Measurements from ENCODE around the gene ATP11A. TPM values are rescaled to one million over a fixed set of nuclear protein-coding genes. Genes with fewer than 3 reads are reported as not detected.

The ATP11A gene
- total RNA-seq, 2 donors from 2014 or later, result 89.0 to 91.2 TPM

DNA sequence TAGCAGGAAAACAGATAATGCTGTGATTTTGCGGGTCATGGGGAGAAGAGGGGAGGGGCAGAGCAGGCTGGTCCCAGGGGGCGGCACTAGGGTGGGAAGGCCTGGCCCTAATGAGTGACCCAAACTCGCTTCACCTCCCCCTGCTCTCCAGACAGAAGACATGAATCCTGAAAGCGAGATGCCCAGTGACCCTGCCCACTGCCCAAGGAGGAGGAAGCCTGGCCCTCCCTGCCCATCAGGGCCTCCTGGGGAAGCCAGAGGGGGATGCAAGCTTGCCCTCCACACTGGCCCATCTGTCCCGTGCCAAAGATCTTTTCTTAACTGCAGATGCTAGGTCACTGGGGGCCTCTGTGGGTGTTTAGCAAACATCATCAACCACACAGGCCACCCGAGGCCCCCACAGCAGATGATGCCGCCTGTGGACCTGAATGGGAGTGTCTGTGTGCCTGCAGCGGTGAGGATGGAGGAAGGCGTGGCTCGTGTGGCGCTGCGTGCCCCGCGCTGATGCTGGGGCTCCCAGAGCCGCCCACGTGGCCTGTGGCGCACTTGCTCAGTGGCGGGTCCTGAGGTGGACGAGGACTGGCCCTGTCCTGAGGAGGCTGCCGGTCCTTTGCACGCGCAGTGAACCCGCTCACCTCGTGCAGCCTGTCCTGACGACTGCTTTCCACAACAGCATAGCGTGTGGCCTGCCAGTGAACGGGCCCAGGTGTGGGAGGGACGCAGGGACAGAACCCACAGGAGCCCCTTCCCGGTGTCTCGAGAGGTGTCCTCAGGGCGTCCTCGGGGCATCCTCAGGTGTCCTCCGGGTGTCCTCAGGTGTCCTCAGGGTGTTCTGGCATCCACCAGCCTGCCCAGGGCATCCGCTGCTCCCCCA, 198.6 kb downstream of the ATP11A start:
- H3K27me3 Mint-ChIP-seq, result peaks cover 8% of the 10 kb centered on the region in 2 donors
- H3K4me3 Mint-ChIP-seq, result no peak overlapping the region

DNA sequence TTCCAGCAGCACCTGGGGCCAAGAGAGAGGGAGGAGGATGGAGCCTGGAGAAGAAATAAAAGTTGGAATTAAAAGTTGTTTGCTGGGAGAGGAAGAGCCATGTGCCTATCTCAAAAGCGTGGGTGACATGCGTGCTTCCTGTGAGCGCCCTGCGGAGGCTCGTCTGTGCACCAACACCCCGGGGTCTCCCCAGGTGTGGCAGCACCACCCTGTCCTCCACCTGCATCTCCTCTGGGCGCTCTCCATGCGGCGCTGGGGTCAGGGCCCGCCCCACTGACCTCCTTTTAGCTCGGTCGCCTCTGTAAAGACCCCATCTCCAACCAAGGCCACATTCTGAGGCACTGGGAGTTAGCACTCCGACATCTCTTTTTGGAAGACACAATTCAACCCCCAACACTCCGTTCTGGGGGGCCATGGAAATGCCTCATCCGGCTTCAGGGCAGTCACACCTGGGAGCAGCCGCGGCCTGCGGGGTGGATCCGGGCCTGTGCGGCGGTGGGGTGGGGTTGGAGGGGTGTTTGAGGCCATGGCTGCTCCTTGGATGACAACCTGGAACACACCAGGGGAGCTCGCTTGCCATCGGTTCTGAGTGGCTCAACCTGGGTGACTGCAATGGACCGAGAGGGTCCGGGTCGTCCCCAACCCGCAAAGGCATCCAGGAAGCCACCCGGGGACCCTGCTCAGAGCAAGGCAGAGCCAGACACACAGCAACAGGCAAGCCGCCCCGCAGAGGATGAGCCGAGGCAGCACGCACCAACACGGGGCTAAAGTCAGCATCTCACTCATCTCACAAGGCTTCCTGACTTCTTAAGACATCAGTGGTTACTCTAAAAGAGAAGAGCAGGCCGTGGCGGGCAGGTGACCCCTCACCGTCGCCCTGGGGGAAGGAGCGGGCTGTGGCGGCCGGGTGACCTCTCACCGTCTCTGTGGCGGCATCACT, 199.8 kb downstream of the ATP11A start:
- H3K27me3 Mint-ChIP-seq, result peaks cover 8% of the 10 kb centered on the region in 2 donors
- no peak overlapping the region for H3K27ac Mint-ChIP-seq
- no peak for ATAC-seq
- peaks cover 0 to 4% of the 10 kb centered on the region in 2 donors for H3K4me1 Mint-ChIP-seq (ENCODE audit: low read depth in 2 of 2)
- no peak for DNase-seq (ENCODE audit: low spot score)
- no peak overlapping the region for H3K4me3 Mint-ChIP-seq
- H3K36me3 Mint-ChIP-seq, result no peaks in the 10 kb centered on the region
- no peaks in the 10 kb centered on the region for H3K9me3 Mint-ChIP-seq

More for the DNA sequence above, 198.6 kb downstream of the ATP11A start:
- DNase-seq (ENCODE audit: low spot score) (no peak), ATAC-seq (no peak)
- no peak overlapping the region for H3K27ac Mint-ChIP-seq
- no peaks in the 10 kb centered on the region for H3K9me3 Mint-ChIP-seq
- no peaks in the 10 kb centered on the region for H3K36me3 Mint-ChIP-seq
- peaks cover 0 to 4% of the 10 kb centered on the region in 2 donors for H3K4me1 Mint-ChIP-seq (ENCODE audit: low read depth in 2 of 2)

DNA sequence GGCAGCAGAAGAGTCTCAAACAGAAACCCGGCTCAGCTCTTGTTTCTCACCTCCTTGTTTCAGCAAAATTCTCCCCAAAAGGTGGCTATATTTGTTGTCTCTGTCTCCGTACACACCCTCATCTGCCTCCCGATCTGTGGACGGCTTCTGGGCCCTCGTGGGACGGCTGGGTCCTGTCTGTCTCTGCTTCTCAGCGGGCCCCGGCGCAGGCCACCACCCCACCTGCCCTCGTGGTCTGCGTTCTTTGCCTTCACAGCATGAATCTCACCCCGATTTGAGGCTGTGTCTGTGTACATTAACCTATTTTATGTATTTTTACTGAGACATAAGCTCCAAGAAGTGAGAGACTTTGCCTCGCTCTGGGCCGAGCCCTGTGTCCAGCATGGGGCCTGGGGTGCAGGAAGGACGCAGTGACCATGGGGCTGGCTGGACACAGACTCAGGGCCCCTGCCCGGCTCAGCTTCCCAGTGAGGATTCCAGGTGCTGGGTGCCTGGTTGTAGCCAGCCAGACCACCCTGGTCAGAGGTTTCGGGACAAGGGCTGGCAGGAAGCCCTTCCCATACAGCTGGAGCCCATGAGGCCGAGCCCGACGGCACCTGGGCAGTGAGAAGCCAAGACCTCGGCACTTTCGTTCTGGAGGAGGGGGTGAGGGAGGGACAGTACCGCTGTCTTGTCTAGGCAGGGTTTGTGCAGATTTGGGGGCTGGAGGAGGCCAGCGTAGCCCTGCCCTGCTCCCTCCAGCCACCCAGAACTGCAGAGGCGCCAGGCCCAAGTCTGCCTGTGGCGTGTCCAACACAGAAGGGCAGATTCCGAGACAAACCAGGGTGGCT, 200.7 kb downstream of the ATP11A start:
- Mint-ChIP-seq H3K4me3 (no peak overlapping the region), H3K27ac (no peak overlapping the region), H3K9me3 (no peaks in the 10 kb centered on the region), H3K27me3 (peaks cover 8 to 10% of the 10 kb centered on the region in 2 donors), H3K36me3 (no peaks in the 10 kb centered on the region), H3K4me1 (ENCODE audit: low read depth in 2 of 2) (peaks cover 0 to 8% of the 10 kb centered on the region in 2 donors)
- DNase-seq (ENCODE audit: low spot score) (peak; percentile 13), ATAC-seq (no peak)

DNA sequence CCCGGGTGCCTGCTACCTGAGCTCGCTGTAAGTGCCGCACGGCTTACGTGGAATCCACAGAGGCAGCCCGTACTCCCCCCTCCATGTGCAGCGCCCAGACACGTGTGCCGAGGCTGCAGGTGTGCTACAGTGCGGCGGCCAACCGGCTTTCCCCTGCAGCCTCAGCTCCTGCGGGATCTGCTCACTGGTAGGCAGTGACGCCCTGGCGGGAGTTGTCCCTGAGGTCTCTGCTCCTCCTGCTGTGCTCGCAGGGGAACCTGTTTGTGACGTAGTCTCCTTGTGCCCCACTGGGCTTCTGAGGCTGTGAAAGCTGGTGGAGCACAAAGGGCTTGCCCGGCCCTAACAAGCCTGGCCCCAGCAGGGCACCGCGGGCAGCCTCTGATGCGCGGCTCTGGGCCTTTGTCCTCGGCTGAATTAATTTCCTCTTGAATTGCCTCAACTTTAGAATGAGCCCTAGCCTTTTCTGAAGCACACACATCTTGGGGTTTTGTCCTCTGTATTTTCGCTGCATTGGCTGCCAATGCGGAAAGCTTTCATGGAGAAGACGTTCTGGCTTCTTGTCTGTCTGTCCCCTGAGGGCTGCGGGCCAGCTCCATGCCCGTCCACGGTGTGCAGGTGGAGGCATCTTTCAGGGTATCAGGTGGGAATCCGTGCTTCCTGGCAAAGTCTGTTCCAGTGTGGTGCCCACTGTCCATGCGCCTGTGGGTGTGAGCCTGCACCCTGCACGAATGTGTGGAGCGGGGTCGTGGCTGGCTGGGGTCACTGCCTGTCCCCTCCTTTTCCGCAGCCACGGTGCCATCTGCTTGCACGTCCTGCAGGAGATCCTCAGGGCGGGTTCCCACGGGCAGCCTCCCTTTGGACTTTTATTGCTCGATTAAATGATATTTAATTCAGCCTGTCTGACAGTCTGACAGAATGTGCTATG, 201.9 kb downstream of the ATP11A start:
- ATAC-seq (no peak), DNase-seq (ENCODE audit: low spot score) (peak; percentile 56)
- no peak overlapping the region for H3K27ac Mint-ChIP-seq
- H3K9me3 Mint-ChIP-seq, result no peaks in the 10 kb centered on the region
- H3K36me3 Mint-ChIP-seq, result no peaks in the 10 kb centered on the region
- peaks cover 12 to 15% of the 10 kb centered on the region in 2 donors for H3K27me3 Mint-ChIP-seq
- peaks cover 0 to 8% of the 10 kb centered on the region in 2 donors for H3K4me1 Mint-ChIP-seq (ENCODE audit: low read depth in 2 of 2)
- no peak overlapping the region for H3K4me3 Mint-ChIP-seq

DNA sequence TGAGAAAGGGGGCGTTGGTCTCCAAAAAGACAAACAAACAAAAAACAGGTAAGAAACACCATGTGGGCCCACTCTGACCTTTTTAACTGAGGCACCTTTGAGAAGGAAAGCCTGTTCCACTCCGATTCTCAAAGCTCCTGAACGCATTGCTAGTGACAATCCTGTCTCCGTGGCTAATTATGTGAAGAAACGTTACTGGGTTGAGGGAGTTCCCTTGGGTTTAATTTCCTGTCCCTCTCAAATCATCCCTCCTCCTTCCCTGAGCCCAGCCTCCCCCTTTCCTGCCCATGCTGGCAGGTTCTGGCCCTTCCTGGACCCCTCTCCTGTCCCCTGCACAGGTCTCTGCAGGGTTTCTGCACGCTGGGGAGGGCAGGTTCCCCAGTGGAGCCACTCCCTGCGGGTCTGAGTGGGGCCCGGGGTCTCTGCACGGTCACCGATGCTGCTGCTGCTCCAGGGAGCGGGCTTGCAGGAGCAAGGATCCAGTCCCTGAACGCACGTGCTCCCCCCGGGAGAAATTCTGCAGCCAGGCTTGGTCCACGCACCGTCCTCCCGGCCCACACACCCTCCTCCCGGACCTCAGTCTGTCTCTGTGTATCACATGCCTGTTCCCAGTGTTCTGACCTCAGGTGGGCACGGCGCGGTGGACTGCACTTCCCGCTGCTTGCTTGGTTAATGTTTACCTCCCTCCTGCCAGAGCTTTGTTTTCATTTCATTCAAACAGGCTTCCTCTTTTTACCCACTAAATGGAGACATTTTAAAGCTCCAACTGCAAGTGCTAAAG, 202.8 kb downstream of the ATP11A start:
- peaks cover 0 to 8% of the 10 kb centered on the region in 2 donors for H3K4me1 Mint-ChIP-seq (ENCODE audit: low read depth in 2 of 2)
- H3K27me3 Mint-ChIP-seq, result peaks cover 12 to 15% of the 10 kb centered on the region in 2 donors
- no peak overlapping the region for H3K4me3 Mint-ChIP-seq
- DNase-seq (ENCODE audit: low spot score) (peak; percentile 35), ATAC-seq (no peak)
- no peaks in the 10 kb centered on the region for H3K36me3 Mint-ChIP-seq
- H3K9me3 Mint-ChIP-seq, result no peaks in the 10 kb centered on the region
- no peak overlapping the region for H3K27ac Mint-ChIP-seq

DNA sequence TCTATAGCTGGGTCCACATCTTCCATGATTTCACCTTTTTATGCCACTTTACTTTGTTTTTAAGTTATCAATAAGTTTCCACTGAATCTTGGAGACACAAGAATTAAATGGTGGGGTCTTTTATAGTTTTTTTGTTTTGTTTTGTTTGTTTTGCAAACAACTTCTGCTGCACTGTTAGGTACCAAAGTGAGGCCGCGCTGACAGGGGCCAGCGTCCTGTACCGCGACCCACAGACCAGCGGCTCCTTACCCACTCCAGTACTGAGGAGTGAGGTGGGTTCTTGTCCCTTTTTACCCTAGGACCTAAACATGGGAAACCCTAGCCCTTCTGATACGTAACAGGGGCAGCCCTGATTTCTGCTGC, 203.3 kb downstream of the ATP11A start:
- ATAC-seq (no peak), DNase-seq (ENCODE audit: low spot score) (no peak)
- no peak overlapping the region for H3K27ac Mint-ChIP-seq
- no peak overlapping the region for H3K4me3 Mint-ChIP-seq
- H3K4me1 Mint-ChIP-seq (ENCODE audit: low read depth in 2 of 2), result peaks cover 0 to 8% of the 10 kb centered on the region in 2 donors
- peaks cover 12 to 15% of the 10 kb centered on the region in 2 donors for H3K27me3 Mint-ChIP-seq
- no peaks in the 10 kb centered on the region for H3K36me3 Mint-ChIP-seq
- no peaks in the 10 kb centered on the region for H3K9me3 Mint-ChIP-seq

DNA sequence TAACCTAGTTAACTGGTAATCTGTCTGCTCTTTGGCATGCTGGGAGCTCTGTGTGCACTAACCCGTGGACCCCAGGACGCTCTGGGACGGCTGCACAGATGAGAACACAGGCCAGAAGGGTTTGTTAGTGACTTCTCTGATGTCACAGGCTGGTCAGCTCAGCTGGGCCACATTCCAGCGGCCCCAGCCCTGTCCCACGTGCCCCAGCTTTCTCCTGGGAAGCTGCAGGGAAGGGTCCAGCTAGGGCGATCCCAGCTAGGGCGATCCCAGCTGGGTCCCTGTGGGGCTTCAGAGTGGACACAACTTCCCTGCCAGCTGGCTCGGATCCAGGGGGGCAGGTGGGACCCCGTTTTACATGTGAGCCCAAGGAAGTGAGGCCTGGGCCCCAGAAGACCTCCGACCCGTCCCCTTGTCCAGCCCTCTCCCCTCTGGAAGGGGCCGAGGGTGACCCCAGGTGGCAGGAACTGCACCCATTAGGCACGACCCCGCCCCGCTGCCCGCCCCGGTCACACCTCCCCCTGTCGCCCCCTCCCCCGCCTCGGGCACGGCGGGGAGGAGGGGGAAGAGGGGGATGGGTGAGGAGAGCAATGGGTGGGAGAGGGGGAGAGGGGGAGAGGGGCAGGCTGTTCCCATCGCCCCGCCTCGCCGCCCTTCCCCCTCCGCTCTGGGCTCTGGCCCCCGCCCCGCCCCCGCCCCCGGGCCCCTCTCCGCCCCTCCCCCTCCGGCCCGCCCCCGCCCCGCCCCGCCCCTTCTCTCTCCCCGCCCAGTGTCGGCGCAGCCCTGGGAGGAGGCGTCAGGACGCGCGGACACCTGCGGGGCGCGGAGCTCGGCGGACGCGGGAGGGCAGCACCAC, 204.0 kb downstream of the ATP11A start:
- no peaks in the 10 kb centered on the region for H3K9me3 Mint-ChIP-seq

DNA sequence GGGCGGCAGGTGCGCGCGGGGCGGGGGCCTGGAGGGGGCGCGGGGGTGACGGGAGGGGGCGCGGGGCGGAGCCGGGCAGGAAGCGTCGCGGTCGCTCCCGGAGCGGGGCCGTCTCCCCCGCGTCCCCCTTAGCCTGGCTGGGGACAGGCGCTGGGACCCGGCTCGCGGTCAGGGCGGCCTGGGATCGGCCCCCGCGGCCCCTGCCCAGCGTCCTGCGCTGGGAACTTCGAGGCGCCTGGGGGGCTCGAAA, 204.5 kb downstream of the ATP11A start:
- peaks cover 0 to 8% of the 10 kb centered on the region in 2 donors for H3K4me1 Mint-ChIP-seq (ENCODE audit: low read depth in 2 of 2)
- H3K27ac Mint-ChIP-seq, result no peak overlapping the region
- DNase-seq (ENCODE audit: low spot score) (peak; percentile 35), ATAC-seq (no peak)
- no peak overlapping the region for H3K4me3 Mint-ChIP-seq
- peaks cover 12 to 15% of the 10 kb centered on the region in 2 donors for H3K27me3 Mint-ChIP-seq
- no peaks in the 10 kb centered on the region for H3K36me3 Mint-ChIP-seq
- H3K9me3 Mint-ChIP-seq, result no peaks in the 10 kb centered on the region

More for the DNA sequence above, 204.0 kb downstream of the ATP11A start:
- Mint-ChIP-seq H3K36me3 (no peaks in the 10 kb centered on the region), H3K4me1 (ENCODE audit: low read depth in 2 of 2) (peaks cover 0 to 8% of the 10 kb centered on the region in 2 donors), H3K4me3 (no peak overlapping the region), H3K27me3 (peaks cover 12 to 15% of the 10 kb centered on the region in 2 donors), H3K27ac (no peak overlapping the region)
- DNase-seq (ENCODE audit: low spot score) (peak; percentile 55), ATAC-seq (peak in 1 of 2 donors; percentile 68)

DNA sequence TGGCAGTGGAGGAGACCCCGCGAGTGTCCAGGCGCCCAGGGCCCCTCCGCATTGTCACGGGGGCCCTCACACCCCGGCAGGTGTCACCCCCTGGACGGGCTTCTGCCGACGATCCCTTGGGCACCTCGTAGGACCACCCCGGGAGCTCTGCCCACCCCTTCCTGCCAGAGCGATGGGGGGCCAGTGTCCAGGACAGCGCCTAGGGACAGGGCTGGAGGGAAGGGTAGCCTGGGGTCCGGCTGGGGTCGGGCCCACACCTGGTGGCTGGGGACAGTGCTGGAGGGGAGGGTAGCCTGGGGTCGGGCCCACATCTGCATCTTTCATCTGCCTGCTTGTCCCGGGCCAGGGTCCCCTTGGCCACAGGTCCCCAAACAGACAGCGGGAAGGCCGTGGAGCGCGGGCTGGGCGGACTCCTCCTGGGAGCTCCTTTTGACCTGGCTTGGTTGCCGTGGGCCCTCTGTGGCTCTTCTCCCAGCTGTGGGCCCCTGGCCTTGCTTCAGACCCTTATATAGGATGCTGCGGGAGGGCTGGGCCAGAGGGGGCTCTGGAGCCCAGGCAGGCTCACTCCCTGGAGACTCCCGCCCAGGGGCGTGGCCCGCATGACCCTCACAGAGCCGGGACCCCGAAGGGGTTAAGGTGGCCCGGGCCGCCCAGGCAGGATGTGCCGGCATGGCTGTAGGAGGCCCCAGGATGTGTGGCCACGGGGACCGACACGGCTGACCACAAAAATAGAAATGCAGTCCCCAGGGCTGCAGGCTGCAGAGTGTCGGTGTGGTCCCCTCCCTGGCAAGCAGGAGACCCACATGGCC, 205.0 kb downstream of the ATP11A start:
- Mint-ChIP-seq H3K27ac (no peak overlapping the region), H3K9me3 (no peaks in the 10 kb centered on the region), H3K4me3 (no peak overlapping the region), H3K27me3 (peaks cover 12 to 15% of the 10 kb centered on the region in 2 donors), H3K4me1 (ENCODE audit: low read depth in 2 of 2) (peaks cover 0 to 8% of the 10 kb centered on the region in 2 donors), H3K36me3 (no peaks in the 10 kb centered on the region)
- peak; percentile 29 to 30 for ATAC-seq
- DNase-seq (ENCODE audit: low spot score), result peak; percentile 63

DNA sequence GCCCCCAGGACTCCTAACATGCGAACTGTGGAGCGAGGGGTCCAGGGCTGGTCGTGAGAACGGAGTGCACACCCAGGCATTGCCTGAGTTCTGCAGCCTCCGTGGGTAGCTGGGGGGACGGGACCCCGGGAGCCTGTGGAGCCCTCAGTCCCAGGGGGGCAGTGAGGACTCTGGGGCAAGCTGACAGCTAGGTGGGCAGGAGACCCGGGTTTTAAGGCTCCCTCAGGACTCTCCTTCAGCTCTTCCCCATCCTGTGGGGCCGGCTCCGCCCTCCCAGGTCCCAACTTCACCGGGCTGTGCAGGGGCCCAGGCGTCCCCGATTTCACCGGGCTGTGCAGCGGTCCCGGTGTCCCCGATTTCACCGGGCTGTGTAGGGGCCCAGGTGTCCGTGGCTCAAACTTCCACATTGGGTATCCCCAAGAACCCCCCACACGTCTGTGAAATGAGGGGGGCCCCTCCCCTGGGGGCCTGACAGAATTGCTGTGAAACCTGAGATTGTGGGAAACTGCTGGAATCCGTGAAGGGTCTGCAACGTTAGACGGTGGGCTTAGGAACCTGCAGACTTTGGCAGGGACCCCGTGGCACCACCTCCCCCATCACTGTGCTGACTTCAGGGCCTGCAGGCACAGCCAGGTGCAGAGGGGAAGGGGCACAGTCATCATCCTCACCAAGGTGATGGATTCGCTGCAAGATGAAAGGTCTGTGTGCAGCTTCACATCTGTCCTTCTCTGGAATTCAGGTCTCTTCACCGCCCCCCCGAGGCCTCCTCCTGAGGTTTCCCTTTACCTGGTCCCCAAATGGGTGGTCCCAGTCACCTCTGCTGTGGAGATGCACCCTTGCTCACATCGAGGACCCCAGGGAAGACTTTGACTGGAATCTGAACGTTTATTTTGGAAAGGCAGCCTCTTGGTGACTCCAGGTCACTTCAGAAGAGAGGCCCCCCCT, 206.0 kb downstream of the ATP11A start:
- DNase-seq (ENCODE audit: low spot score), result peak; percentile 46
- peaks cover 12 to 15% of the 10 kb centered on the region in 2 donors for H3K27me3 Mint-ChIP-seq

More for the DNA sequence above, 206.0 kb downstream of the ATP11A start:
- Mint-ChIP-seq H3K4me3 (no peak overlapping the region), H3K27ac (no peak overlapping the region), H3K9me3 (no peaks in the 10 kb centered on the region), H3K4me1 (ENCODE audit: low read depth in 2 of 2) (peaks cover 0 to 8% of the 10 kb centered on the region in 2 donors), H3K36me3 (no peaks in the 10 kb centered on the region)
- ATAC-seq, result no peak

Data from natural killer cell treated with Interleukin-12 subunit alpha and Interleukin-12 subunit beta and Interleukin-15 and Interleukin-18, amount 100 ng/mL, for 72 hours (primary cell).